GM19351 (cell line): Measurements from ENCODE around the gene ORM1.
A peak's percentile ranks its signal among the peaks of the same experiment; 100 is the strongest.

Source experiments
- ATAC-seq: cut with Tn5 transposase; IDR thresholded peaks from one replicate; pipeline ENCODE4 v1.9.1; 2021; ENCODE audit warnings: mild to moderate bottlenecking, moderate library complexity; ENCODE audit not compliant: unreplicated experiment

ORM1 gene

GRCh38 chr9:114341152-114341830 is 18.4 kb downstream of the ORM1 start:
- no peak for ATAC-seq

DNA sequence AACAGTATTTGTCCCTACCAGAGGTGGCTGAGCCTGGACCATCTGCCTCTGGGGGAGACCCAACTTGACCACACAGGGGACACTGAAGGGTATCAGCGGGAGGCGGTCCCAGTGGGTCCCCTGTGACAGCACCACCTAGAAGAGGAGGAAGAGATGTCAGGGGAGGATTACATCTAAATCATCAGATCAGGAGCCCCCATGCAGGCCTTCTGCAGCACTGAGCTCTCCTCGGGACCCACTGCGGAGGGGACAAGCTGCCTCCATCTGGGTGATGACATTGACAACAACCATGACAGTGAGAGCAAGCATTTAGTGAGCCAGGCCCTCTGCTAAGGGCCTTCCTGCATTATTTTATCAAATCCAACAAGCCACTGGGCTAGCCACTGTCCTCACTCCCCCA is 19.1 kb downstream of the ORM1 start:
- ATAC-seq: no peak

DNA sequence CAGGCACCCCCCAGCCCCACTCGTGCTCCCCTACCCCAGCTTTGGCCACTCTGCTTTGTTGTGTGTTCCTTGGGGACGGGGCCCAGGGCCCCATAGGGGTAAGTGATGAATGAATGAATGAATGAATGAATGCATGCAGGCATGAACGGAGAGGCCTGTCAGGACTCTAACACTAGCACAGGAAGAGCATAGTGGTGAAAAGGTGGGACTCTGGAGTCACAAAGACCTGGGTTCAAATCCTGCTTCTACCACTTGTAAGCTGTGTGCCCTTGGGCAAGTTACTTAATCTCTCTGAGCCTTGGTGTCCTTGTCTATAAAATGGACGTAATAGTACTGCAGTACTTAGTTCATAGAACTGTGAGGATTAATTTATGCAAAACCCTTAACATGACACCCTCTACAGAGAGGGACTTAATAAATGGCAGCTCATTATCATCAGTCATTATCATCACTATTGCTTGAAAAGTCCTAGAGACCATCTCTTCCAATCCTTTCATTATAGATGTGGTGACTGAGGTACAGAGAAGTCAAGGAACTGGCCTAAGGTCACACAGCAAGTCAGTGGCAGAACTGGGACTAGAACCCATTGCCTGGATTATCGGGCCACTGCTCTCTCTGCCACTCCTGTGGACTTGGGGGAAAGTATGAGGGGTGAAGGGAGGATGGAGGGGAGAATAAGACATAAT is 20.0 kb downstream of the ORM1 start:
- no peak for ATAC-seq

DNA sequence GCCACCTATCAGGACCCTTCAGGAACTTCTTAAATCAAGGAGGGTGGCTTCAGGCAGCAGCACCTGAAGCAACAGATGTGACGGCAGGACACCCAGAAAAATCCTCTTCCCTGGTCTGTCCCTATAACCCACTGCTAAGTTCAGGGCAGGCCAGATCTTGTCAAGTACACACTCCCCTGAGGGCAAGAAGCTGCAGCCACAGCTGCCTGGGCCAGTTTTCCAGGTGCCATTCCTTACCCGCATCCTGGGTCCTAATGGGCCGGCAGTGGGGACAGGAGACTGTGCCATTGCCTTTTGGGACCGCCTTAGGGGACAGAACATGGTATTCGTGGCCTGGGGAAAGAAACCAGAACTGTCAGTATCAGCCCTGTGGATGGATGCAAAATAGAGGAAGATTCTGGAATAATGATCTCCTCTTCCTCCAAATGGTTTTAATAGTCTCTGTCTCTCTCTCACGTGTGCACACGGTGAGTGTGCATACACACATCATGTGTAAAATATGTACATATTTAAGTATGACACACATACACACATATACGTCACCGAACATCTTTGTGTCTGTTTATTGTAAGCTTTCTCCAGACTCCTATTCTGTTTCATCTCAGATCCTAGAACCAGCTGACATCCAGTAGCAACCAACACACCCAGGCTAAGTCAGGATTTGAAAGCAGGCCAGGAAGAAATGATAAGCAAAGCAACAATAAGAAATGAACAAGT is 20.7 kb downstream of the ORM1 start:
- no peak for ATAC-seq

- ATAC-seq: no peak
Measured at GRCh38 chr9:114344188-114344566, 21.3 kb downstream of the ORM1 start.

DNA sequence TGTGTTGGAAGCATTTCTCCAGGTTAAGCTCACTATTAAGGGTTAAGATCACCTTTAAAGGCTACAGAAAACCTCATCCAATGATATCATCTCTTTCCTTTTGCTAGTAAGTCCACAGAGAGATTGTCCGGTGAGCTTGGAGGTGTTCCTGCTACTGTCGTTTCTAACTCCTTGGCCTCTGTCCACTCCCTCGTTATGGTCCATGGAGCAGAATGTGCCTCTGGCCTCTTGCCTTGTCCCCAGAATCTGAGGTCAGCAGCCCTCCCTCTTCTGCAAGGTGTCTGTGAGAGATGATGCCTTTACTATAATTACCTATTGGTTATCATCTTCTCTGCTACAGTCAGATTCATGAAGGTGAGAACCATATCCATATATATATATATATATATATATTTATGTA is 21.8 kb downstream of the ORM1 start:
- ATAC-seq: no peak

- ATAC-seq: no peak
Measured at GRCh38 chr9:114345493-114346065, 22.7 kb downstream of the ORM1 start.

DNA sequence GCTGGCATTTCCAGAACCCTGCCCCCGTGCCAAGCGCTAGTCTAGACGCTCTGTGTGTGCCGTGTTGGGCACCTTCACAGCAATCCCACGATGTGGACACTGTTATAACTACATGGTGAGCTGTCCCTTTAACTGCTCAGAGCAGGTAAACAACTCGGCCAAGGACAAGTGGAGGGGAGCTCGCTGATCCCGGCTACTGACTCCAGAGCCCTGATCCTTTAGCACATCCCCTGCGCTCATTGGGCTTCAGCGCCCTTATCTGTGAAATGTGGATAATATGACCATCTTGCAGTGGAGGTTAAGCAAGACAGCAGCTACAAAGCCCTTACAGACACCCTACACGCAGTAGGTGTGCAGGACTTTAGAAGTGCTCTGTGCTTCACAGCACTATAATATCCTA is 23.2 kb downstream of the ORM1 start:
- no peak for ATAC-seq

GRCh38 chr9:114347675-114348074 is 24.8 kb downstream of the ORM1 start:
- ATAC-seq: no peak

DNA sequence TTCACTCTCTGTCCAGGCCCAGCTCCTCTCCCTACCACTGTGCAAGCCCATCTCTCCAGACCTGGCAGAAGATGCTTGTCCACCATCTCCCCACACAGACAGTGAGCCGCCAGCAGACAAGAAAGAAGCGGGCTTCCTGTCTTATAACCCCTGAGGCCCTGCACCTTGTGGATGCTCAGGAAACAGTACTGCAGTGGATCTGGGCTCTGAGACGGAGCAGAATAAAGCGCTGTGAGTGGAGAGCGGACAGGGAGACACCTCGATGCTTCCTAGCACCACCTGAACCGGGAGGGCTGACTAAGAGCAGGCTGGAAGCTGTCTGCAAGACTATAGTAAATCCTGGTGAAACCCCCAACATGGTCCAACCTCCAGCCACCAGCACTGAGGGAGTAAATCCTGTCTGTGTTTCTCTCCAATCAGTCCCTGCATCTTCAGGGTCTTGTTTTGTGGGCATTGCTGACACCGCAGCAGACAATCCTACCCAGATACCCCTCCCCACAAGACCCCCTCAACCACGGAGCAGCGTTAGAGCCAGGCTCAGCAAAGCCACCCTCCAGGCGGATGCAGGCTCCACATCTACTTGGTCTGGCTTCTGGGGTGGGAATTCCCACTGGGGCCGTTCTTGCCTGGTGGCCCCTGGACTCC is 25.5 kb downstream of the ORM1 start:
- ATAC-seq: no peak

GRCh38 chr9:114348906-114349482 is 26.1 kb downstream of the ORM1 start:
- ATAC-seq: peak; percentile 84

- no peak for ATAC-seq
Measured at GRCh38 chr9:114349713-114350480, 27.0 kb downstream of the ORM1 start.

DNA sequence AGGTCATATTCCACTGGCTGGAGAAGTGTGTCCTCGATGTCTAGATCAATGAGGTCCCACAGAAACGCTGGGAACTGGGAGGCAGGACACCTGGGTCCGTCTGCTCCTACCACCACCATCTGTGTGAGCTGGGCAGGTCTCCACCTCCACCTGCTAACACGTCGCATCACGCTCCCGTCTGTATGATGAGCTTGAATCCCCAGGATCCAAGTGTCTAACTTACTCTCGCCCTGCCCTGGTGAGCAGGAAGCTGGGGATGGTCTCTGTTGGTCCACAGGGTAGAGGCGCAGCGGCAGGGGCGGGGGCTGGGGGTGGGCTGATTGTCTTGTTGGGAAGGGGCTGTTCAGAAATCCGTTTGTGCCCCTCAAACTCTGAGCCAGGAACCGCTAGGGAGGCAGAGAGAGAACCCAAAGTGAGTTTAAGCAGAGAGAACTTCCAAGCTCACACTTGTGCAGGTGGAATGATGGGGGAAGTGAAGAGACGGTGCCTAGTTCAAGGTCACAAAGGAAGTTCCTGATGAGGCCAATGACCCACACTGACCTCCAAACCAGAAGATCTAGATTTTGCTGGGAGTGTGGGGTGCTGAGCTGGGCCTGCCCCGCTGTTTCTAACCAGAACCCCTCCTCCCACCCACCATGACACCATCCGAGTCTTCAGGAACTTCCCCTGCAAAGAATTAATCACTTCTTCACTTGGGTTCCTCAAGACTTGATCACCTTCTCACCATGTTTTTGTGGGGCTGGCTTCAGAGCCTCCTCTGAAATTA is 27.9 kb downstream of the ORM1 start:
- no peak for ATAC-seq

GRCh38 chr9:114351932-114352331 is 29.0 kb downstream of the ORM1 start:
- ATAC-seq: no peak

- no peak for ATAC-seq
Measured at GRCh38 chr9:114355821-114356220, 32.9 kb downstream of the ORM1 start.

DNA sequence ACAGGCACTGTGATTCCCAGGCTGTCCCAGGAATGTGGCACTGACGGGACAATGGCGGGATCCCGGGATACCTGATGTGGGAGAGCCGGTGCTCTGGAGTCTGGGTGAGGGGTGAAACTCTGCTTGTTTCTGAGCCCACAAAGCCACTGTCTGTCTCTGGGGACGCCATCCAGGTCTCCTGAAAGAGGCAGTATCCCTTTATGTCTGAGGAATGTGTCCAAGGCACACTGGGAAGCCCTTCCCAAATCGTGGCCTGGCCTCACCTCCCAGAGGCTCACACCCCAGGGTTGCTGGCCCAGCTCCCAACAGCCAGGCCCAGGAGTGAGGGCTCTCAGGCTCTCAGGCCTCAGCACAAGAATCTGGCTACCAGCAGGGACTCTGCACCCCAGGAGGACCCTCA is 33.9 kb downstream of the ORM1 start:
- no peak for ATAC-seq

DNA sequence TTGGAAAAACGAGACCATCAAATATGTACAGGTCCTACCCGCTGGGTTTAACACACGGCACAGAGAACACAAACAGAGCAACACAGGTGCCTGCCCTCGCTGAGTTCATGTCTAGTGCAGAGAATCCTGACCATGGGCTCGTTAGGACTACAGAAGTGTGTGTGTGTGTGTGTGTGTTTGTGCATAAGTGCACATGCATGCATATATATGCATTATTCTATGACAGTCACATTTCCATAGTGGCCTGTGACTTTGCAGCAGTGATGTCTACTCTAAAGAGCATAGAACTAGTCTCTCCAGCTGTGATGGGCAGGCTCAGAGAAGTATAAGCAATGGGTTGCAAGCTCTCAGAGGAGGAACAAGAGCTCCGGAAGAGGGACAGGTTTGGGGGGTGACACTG is 34.5 kb downstream of the ORM1 start:
- no peak for ATAC-seq

GRCh38 chr9:114357911-114358328 is 35.0 kb downstream of the ORM1 start:
- ATAC-seq: no peak

- no peak for ATAC-seq
Measured at GRCh38 chr9:114359801-114360200, 36.9 kb downstream of the ORM1 start.
